Coronary artery (tissue), 2 donors: ENCODE data around the gene PLAAT2.
"Not testable (repeated sequence)": the region's sequence is repeated elsewhere in the genome, so short reads cannot be mapped to it uniquely, and the experiment has no call there.

Experiments used
- DNase-seq: peaks from one replicate; pipeline ENCODE4 v3.0.0-alpha.2; 2017; ENCODE audit warnings: low spot score
- H3K27ac ChIP-seq, 2 donors: fragments of 200-600 bp; sonication (generic); one replicate each; pipeline ENCODE4 v1.5.1; 2016 to 2019
- H3K4me3 ChIP-seq: fragments of 200-600 bp; sonication (generic); 2 replicates; pipeline ENCODE4 v1.5.1; 2016; ENCODE audit warnings: mild to moderate bottlenecking, moderate library complexity
- TF ChIP-seq, protein P1 (sequence below): fragments of 200-600 bp; sonication (generic); IDR thresholded peaks from one replicate; pipeline ENCODE4 v1.5.1; 2019; ENCODE audit warnings: antibody characterized with exemption

PLAAT2 gene

DNA sequence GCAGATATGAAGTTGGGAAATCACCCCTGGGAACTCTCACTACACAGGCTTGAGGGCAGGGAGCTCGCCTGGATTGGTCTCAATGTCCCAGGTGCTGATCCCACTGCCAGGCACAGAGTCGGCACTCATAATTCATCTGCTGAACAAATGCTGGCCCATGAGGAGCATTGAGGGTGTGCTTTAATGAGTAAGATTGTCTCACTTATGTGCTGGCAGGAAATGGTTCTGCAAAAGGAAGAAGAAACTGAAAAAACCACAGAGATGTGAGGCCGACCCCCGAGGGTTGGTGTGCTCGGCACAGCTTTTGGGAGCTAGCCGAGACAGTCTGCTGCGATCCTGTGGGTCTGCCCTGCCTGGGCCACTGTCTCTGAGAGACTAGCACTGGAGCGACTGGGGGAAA, 9.4 kb downstream of the PLAAT2 start:
- peak; percentile 54 for DNase-seq
- Histone ChIP-seq H3K27ac (no peak overlapping the region), H3K4me3 (no peak overlapping the region)
- TF ChIP-seq, protein P1, sequence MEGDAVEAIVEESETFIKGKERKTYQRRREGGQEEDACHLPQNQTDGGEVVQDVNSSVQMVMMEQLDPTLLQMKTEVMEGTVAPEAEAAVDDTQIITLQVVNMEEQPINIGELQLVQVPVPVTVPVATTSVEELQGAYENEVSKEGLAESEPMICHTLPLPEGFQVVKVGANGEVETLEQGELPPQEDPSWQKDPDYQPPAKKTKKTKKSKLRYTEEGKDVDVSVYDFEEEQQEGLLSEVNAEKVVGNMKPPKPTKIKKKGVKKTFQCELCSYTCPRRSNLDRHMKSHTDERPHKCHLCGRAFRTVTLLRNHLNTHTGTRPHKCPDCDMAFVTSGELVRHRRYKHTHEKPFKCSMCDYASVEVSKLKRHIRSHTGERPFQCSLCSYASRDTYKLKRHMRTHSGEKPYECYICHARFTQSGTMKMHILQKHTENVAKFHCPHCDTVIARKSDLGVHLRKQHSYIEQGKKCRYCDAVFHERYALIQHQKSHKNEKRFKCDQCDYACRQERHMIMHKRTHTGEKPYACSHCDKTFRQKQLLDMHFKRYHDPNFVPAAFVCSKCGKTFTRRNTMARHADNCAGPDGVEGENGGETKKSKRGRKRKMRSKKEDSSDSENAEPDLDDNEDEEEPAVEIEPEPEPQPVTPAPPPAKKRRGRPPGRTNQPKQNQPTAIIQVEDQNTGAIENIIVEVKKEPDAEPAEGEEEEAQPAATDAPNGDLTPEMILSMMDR = no peak

DNA sequence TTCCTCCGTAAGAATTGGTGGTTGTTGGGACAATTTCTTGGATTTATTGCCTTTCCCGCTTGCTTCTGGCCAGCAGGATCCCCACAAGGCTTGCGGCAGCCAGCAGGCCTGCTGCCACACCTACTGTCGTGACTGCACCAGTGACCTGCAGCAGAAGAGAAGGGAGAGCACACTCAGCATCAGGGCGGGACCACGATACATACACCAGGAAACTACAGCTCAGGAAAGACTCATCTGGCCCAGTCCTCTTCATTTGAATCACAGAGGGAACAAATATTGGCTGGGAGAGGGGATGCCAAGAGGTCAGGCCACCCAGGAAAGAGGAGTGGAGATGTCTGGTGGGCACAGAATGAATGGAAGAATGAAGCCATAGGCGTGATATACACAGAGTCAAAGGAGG, 10.3 kb downstream of the PLAAT2 start:
- no peak overlapping the region for H3K27ac ChIP-seq
- peak; percentile 17 for DNase-seq

DNA sequence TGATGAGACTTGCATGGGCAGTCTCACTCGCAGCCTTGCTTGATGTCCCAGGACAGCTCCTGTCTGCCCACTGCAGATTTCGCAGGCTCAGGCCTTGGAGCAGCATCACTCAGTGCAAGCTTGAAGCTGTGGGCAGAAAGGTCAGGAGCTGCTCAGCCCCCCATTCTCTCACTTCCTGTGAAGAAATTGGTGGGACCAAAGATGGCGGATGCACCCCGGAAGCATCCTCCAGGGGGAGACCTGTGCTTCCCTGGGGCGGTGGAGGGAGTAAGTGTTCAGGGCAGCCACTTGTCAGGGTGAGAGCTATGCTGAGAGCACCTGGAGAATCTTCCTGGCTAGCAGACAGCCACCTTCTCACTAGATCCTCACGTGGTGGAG, 11.3 kb downstream of the PLAAT2 start:
- TF ChIP-seq, protein P1 = no peak
- H3K27ac ChIP-seq = no peak overlapping the region
- DNase-seq = peak; percentile 38
- no peak overlapping the region for H3K4me3 ChIP-seq

More for the DNA sequence above, 10.3 kb downstream of the PLAAT2 start:
- TF ChIP-seq, protein P1 = no peak
- H3K4me3 ChIP-seq = no peak overlapping the region

DNA sequence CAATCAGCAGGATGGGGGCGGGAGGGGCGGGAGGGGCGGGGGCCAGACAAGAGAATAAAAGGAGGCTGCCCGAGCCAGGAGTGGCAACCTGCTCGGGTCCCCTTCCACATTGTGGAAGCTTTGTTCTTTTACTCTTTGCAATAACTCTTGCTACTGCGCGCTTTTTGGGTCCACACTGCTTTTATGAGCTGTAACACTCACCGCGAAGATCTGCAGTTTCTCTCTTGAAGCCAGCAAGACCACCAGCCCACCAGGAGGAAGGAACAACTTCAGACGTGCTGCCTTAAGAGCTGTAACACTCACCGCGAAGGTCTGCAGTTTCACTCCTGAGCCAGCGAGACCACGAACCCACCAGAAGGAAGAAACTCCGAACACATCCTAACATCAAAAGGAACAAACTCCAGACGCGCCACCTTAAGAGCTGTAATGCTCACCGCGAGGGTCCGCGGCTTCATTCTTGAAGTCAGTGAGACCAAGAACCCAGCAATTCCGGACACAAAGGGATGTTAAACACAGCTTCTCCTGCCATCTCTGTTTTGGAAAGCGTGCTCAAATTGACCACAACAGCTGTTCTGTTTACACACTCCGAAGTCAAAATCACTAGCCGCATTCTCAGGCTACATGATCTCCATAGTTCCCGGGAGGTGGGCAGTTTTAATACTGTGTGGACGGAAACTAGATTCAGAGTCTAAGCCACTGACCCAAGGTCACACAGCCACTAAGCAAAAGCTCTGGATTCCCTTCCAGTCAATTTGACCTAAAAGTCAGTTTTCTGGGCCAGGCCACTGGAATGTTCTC, 11.9 kb downstream of the PLAAT2 start:
- H3K4me3 ChIP-seq = no peak overlapping the region
- H3K27ac ChIP-seq = no peak overlapping the region
- DNase-seq = no peak
- TF ChIP-seq, protein P1 = no peak

DNA sequence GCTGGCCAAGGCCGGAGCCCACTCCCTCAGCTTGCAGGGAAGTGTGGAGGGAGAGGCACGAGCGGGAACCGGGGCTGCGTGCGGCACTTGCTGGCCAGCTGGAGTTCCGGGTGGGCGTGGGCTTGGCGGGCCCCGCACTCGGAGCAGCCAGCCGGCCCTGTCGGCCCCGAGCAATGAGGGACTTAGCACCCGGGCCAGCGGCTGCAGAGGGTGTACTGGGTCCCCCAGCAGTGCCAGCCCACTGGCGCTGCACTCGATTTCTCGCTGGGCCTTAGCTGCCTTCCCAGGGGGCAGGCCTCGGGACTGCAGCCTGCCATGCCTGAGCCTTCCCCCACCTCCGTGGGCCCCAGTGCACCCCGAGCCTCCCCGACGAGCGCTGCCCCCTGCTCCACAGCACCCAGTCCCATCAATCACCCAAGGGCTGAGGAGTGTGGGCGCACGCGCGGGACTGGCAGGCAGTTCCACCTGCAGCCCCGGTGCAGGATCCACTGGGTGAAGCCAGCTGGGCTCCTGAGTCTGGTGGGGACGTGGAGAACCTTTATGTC, 13.0 kb downstream of the PLAAT2 start:
- not testable (repeated sequence) for DNase-seq, H3K27ac ChIP-seq, H3K4me3 ChIP-seq

DNA sequence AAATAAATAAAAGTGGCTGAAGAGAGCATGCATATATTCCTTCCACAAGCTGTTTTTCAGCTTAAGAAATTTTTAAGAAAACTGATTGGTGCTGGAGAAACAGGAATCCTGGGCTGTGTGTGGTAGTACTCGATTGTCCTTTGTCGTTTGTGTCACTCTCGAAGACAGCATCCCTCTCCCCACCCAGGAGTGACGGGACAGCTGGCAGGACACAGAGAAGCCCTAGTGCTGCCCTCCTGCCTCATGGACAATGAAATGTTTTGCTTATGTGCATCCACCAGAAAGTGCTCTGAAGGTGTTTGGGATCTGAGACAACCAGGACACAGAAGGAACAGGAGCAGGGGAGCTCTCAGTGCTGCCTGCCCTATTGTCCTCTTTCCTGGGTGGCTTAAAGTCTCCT, 13.8 kb downstream of the PLAAT2 start:
- H3K4me3 ChIP-seq = no peak overlapping the region
- TF ChIP-seq, protein P1 = no peak
- DNase-seq = peak; percentile 24
- no peak overlapping the region for H3K27ac ChIP-seq

DNA sequence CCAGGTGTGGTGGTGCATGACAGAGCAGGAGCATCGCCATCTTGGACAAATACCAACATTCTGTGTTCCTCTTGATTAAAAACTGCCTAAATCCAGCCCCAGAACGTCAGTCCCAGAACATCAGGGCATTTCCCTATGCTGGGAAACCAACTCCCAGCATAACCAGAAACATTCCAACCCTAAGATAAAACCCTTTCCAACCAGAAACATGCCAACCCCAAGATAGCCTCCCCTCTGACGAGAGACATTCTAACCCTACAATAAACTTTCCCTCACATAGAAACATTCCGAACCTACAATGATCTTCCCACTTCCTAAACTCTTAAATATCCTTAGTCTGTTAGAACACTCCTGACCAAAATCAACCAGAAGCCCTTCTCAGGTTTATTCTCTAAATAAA, 15.0 kb downstream of the PLAAT2 start:
- no peak for DNase-seq
- Histone ChIP-seq H3K4me3 (no peak overlapping the region), H3K27ac (no peak overlapping the region)
- TF ChIP-seq, protein P1 = no peak
